Stimulated activated CD8-positive, alpha-beta memory T cell treated with anti-CD3 and anti-CD28 coated beads, Interleukin-7, amount 100 ng/mL, for 4 hours (primary cell): ENCODE data around the gene HOXA2.

Source experiments
- DNase-seq, 2 donors: peaks; one replicate each; pipeline ENCODE4 v3.0.0-alpha.2; 2020; ENCODE audit warnings: low read depth in 2 of 2

Gene HOXA2

DNA sequence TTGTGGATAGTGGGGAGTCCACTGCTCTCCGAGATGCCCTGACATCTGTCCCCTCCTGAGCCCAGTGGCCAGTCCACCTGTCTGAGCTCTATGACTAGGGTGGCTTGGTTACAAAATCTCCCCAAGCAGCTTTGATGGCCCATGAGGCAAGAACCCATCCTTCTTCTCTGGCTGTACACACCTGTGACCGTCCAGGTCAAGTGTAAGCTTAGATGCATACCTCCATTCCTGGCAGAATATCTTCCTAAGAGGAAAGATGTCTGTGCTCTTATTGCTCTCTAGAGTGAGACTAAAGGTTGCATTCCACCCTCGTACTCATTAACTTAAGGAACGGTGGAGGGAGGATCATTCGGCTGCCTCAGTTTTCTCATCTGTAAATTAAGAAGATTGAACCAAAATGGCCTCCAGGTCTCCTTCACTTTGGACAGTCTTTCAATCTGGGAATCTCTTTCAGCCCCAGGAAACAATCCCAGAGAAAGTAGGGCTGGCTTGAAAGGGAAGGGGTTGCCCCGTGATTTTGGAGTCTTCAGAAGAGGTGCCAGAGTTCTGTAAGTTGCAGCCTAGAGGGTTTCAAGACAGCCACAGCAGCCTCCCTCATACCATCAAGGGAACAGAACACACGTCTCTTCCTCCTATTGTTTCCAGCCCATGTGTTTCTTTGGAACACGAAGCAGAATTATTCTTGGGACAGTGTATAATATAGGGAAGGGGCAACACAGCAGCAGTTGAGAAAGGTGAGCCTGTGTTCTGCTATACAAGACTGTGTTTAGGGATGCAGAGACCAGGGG lies 22.6 kb upstream of the HOXA2 start:
- DNase-seq: no peak

DNA sequence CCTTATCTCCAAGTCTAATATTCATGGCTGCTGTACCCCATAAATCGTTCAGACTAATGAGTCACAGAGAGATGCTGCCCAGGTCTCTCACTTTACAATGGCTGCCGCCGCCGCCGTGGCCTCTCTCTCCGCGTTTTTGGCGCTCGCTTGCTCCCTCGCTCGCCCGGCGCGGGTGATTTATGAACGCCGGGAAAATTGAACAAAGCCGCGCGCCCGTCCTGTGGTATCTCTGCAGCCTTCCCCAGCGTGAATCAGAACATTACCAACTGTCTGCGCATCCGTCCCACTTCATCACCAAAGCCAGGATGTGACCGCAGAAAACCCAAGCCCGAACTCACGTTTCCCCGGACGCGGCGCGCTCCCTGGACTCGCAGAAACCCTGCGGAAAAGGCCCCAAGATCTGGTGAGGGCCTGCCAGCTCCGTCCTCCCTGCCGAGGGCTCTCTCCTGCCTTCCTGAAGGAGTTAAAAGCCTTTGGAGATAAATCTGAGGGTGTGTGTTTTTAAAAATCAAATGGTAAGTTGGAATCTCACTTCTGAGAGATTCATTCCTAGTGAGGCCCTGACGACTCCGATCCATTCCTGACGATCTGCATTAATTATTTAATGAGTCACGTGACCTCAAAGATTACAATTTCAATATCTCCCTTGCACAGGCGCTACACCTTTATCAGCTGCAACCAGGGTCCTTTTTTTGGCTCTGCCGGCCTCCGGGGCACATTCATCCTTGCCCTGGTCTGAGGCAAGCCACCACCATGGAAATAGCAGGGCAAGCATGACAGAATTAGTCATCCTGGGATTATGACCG lies 21.8 kb upstream of the HOXA2 start:
- DNase-seq: no peak

DNA sequence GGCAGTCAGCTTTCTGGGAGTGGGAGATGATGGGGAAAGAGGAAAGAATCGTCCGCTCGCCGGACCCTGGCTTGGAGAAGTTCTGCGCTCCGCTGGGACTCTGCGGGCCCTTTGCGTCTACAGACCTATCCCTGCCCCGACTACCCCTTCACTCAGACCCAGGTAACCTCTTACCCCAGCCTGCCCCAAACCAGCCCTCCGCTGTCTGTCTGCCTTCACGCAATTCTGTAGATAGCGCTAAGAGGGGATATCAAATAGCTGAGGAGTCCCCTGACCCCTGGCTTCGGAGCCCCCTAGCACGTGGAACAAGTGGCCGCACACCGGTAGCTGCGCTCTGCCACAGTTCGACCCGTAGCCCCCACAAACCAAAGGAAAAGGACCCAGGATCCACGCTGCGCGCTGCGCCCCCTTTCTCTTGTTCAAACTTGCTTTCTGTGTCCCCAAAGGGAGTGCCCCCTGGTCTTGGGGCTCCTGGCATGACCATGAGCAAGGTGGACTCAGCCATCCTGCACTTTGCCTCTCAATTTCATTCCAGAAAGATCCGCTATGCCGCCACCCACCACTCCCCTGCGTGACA lies 21.1 kb upstream of the HOXA2 start:
- DNase-seq: no peak

DNA sequence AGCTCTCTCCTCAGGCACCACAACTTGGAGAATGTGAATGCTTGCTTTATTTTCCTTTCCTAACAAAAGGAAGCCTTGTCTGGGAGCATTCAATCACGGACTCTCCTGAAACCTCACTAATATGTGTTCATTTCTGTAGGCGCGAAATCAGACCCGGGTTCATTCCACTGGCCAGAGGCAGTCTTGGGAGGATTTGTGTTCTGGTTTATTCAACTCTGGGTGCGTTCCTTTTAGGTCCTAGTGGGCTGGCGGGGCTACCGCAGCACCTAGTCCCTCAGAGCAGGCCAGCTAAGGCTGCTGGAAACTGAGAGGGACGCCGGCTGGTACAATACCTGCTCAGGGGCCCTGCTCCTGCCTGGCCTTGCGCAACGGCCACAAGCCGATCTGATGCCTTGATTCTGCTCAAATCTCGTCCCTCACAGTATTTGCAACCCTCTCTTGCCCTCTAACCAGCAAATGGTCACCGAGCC lies 20.6 kb upstream of the HOXA2 start:
- DNase-seq: no peak

DNA sequence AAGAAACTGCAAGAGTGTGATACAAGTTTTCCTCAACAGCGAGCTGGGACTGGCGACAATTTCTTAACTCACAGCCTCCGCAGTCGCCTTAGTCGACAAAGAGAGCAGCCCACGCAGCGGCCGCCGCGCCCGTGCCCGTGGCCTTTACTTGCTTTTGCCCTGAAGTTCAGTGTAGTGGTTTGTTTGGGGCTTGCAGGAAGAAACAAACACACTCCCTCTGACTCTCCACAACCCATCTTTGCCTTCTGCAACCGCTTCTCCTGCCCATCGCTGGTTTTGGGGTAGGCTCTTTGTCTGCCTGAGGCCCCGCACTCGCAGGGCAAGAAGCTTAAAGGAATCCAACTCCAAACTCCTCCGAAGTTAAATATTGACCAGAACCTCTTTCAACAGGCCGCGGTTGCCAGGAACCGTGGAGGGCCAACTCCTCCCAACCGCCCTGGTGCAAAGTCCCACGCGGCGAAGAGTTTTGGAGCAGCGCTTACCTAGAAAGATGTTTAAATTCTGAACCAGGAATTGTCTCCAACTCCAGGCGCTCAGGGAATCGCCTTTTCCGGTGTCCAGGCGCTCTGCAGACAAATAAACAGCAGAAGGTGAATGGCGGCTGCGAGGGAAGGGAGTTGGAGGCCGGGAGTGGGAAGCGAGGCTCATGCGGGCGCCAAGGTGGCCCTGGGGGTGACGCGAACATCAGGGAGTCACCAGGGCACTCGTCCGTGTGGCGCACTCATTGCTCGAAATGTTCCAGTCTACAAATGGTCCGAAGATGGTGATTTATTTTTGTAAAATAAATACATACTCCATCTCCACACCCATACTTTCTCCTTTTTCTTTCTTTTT lies 19.8 kb upstream of the HOXA2 start:
- DNase-seq: no peak

DNA sequence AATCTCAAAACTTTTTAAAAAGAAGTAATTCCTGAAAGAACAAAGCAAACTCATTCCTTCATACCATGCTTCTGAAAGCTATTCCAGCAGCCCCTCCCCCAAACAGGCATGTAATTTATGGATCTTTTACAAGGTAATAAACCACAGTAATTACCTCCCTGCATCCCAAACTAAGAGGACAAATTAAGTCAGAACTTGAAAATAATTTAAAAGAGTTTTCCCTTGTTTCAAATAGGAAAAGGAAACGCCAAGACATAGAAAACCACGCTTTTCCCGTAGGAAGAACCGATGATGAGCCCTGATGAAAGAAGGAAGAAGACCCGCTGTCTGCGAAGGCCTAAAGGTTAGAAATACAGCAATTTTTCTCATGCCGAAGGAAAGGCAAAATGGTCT lies 19.2 kb upstream of the HOXA2 start:
- no peak for DNase-seq

DNA sequence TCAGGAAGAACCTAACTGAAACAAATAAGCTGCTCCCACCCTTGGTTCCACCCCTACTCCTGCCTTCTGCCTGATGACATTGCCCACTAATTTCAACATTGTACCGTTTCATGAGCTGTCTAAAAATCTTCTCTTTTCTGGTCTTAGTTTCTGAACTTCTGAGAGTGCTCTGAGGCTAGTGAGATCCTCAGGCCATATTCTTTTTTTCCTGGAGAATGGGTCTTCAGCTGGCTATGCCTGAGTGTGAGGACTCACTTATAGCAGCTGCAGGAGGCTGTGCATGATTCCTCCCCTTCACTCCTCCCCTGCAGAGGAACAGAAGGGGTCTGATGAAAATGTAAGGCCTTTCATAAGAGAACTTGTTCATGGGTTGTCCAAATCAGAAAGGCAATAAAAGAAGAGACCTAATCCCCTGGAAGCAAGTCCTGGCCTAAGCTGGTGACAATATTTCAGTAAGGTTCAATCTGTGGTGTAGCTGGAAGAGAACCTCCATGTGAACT lies 17.0 kb upstream of the HOXA2 start:
- DNase-seq: no peak

DNA sequence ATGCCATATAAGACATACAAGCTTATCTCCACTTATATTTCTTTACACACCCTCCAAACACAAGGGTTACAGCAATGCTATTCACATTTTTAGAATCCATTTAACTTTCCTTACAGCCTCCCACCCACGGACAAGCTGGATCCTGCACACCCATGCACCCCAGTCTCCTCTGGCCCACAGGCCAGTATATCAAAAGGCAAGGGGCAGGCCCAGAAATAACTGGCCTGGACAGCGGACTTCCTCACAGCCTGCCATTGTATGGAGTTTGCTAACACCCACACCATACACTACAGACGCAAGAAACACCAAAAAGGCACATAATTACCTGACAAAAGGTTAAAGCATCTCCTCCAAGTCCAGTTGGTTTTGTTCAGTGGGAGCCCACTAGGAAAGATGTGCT lies 16.1 kb upstream of the HOXA2 start:
- no peak for DNase-seq

DNA sequence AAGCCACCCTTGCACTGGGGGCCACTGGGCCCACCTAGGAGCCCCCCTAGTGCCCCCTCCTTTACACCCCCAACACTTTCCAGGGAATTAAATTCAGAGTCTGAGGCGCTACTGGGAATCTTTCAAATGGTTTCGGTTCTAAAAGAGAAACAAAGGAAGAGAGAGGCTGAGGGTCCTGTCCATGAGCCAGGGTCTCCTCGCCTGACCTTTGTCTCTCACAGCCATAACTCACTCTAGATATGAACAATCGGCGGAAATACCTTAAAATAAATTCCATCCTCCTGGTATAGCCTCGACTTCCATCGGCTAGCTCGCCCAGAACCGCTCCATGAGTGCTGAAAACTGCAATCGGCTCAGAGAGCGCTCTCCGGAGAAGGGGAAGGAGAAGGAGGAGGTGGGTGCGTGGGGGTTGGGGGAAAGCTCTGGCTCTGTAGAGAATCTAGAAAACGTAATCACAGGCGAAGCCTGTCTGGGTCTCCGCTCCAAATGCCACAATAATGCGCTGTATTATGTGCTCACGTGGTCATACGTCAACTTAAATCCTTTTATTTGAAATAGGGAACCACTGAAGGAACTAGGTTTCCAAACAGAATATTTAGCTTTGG lies 15.5 kb upstream of the HOXA2 start:
- DNase-seq: no peak

DNA sequence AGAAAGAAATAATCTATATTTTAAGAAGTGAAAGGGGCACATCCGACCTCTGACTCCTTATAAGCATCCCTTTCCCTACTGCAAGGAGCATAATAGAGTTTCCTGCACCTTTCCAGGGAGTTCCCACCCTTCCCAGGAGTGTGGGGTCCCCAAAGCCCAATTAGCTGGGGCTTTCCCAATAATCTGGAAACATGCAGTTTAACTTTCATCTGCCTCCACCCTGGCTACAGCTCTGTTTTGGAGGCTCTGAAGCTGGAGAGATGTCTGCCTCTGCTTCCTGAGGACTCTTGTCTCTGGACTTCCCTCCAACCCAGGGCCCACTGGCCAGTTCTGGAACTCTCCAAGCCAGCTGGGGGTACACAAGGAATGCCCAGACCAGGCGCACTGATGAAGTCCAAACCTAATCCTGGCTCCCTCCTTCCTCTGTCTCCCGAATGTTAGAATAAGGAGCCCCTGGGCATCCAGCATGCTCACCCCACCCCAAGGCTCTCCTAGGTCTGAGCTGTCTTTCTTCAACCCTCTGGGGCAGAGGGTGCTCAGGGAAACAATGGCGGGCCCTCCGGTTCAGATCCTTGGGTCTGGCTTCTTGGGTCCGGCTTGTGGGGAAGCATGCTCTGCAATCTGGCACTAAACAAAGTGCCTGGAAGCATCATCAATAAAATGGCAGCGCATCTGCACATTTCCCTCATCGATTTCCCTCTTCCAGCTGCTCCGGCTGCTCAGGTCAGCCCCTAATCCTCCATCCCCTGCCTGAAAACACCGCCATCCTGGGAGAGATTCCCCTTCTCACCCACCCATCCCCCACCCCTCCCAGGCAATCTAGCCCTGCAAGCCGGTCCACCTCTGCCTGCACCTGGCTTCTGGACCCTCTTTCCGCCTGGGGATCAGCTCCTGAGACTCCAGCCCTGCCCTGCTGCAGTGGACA lies 14.7 kb upstream of the HOXA2 start:
- DNase-seq: no peak

DNA sequence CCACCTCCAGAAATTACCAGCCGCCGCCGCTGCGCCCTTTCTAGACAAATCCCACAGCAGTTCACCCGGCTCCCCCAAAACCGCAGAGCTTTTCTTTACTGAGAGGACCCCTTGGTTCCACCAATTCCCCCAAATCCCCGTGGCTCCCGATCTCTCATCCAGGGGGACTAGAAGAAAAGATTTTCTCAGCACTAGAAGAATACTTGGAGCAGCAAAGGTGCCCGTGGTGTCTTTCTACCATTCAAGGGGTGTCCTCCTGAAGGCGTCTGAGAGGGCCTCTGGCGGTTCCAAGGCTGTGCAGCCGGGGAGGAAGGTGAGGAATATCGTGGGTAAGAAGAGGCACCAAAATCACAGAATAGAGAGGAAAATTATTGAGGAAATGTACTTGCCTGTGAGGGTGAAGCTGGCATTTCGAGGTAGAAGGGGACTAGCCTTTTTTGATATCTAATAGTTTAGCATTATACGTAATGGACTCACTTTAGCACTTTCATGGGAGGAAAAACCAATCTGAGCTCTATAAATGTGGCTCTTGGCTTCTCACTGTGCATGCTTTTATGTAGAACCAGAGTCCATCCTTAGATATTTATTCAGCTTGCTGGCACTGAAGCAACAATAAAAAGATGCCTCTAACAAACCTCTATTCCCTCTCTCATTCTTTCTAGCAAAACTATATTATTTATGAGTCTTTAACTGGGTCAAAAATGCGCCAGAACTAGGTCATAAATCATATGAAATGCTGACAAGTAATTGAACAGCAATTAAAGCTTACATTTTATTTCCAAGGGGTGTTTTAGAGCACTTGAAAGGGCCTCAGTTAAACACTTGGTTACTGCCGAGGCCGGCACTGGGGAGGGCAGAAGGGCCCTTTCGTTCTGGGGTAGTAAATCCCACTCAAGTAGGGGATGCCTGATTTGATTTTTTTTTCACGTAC lies 13.8 kb upstream of the HOXA2 start:
- DNase-seq: no peak

DNA sequence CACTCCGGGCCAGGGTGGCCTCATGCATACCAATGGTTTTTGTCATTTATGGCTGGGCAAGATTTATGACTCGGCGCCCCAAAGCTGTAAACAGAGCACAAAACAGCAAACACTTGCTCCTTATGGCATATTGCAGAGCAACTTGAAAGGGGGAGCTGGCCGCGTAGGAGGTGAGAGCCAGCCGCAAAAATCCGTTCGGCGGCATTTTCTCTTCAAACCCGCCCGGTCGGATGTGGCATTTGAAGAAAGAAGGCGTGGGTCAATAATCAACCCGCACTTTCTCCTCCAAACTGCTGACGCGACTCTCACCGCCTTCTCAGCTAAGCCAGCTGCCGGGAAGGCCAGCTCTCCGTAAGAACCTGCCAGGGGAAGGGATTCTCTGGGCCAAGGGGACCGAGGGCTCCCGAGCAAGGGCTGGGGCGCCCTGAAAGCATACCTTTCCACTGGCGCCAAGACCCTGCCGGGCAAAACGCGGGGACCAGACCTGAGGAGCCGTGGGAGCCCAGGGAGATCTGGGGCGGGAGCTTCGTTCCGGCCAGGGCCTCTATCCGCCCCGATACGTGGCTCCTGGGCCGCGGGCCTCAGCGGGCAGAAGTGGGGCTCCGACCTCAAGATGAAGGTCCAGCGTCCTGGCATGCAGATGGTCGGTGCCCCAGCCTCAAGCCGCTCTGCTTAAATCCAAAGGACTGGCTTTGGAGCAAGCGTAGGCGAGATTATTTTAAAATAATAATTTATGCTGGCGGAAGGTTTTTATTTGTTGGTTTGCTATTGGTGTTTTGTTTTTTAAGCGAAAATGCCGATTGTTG lies 12.9 kb upstream of the HOXA2 start:
- DNase-seq: no peak

DNA sequence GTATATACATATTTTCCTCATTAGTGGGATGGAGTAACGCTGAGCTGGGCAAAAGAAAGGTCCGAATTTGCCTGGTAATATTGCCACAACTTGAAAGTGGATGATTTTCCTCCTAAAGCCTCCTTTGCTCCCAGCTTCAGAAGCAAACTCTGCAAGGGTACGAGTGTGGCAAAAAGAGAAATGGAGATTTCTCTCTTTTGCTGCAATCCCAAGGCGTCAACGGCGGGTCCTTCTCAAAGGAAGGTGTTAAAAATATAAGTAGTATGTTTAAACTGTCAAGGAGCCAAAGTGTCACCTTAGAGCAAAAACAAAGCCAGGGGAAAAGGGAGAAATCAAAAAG lies 12.4 kb upstream of the HOXA2 start:
- no peak for DNase-seq

DNA sequence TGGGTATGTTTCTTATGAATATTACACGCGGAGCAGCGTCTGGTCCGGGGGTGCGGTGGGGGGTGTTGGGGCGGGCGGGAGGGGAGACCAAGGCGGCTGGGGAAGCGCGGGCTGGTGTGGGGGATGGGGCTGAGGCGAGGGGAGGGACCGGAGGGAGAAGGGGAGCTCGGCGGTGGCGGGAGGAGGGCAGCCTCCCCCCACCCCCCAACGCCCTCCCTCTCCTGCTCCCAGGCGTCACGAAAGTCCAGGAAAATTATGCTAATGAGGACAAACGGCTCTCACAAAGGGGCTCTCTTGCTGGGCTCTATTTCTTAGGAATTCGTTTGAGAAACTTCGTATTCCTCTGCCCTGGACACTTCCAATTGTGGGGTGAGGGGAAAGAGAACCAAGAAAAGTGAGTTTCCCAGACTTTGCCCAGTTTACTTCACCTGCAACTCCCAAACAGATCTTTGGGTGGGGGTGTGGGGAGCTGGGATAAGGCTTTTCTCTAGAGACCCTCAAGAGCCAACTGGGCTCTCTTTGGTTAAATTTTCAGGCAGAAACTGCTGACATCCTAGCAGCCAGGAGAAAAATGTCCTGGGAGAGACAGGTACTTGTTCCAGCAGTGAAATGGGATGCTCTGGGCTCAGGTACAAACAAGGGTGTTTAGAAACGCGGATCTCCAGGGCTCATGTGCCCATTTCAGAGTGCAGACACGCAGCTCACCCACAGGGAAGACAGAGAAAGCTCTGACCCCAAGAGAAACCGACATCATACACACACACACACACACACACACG lies 11.7 kb upstream of the HOXA2 start:
- no peak for DNase-seq

DNA sequence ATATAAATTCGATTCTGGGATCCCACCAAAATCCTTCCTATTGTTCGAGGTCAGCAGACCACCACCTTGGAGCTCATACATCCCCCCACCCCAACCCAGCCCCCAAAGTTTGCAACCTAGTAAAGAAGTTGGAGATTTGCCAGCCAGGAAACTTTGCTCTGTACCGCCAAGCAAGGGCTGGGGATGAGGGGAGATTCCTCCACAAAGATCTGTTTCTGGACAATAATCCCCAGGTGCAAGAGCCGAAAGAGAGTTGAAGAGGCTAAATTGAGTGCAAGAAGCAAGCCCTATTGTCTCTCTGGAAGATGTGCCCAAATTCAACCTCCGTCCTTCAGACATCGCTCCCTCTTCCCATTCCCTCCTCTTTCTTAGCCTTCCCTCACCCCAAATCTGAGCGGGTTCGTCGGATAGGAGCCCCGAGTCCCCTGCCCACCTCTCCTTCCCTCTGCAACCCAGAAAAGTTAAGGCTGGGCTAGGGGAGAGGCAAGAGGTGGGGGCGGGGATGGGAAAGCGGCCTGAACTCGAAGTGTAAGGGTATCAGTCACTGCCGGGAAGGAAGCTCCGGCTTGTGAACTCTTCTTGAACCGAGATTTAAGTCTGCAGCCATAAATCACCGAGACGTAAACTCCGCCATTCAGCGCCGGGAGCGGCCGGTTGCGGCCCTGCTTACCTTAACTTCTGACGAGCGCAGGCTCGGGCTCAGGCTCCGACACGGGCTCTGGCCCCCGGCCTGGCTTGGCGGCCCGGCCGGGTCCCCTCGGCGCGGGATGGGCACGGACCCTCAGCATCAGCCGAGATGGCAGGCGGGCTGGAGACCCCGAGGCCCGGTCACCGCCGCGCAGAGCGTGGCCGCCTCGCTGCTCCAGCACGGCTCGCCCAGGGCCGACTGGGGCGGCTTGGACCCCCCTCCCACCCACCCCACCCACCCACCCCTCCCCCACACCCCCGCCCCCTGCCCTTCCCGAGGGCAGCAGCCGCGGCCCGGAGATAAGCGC lies 10.8 kb upstream of the HOXA2 start:
- DNase-seq: no peak

DNA sequence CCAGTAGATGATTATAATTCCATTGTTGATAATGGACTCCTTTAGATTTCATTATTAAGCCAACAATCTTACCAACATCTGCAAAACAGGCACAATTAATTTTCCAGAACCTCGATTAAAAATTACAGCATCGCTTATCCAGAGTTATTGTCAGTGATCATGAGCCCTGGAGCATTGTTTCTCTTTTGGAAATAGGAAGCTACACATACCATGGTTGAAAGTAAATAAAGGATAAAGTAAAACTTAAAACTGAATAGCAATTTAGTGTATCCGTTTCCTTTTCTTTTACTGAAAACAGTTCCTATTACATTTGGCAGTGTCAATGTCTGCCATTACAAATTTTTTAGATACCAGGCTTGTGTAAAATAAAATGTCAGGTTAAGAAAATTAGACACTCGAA lies 9.9 kb upstream of the HOXA2 start:
- no peak for DNase-seq
